Measurements from ENCODE around the gene STAP2.

Gene STAP2

GRCh38 chr19:4298810-4299550 is 39.6 kb downstream of the STAP2 start:
- TF ChIP-seq CTCF (IDR thresholded peaks at IDR 0.05; ENCODE audit: insufficient read depth, low read length, poor library complexity, severe bottlenecking): no peak
- H3K27me3 ChIP-seq (replicated peaks; ENCODE audit: control insufficient read depth, insufficient read depth, low read length): no peaks in the 10 kb centered on the region; the same call in 1 of the 2 replicates
- DNase-seq (ENCODE audit: extremely low read depth, insufficient read length): no peak
- no peaks in the 10 kb centered on the region for H3K36me3 ChIP-seq (ENCODE audit: control insufficient read depth, insufficient read depth, low read length)
- H3K4me3 ChIP-seq (replicated peaks; ENCODE audit: low read depth, low read length): no peak overlapping the region

GRCh38 chr19:4297901-4298809 is 40.5 kb downstream of the STAP2 start:
- DNase-seq (ENCODE audit: extremely low read depth, insufficient read length): no peak
- H3K27me3 ChIP-seq (replicated peaks; ENCODE audit: control insufficient read depth, insufficient read depth, low read length): no peaks in the 10 kb centered on the region; the same call in 1 of the 2 replicates
- H3K4me3 ChIP-seq (replicated peaks; ENCODE audit: low read depth, low read length): no peak overlapping the region
- H3K36me3 ChIP-seq (ENCODE audit: control insufficient read depth, insufficient read depth, low read length): no peaks in the 10 kb centered on the region
- TF ChIP-seq CTCF (IDR thresholded peaks at IDR 0.05; ENCODE audit: insufficient read depth, low read length, poor library complexity, severe bottlenecking): no peak

- H3K4me3 ChIP-seq (replicated peaks; ENCODE audit: low read depth, low read length): no peak overlapping the region
- TF ChIP-seq CTCF (IDR thresholded peaks at IDR 0.05; ENCODE audit: insufficient read depth, low read length, poor library complexity, severe bottlenecking): no peak
- no peaks in the 10 kb centered on the region for H3K36me3 ChIP-seq (ENCODE audit: control insufficient read depth, insufficient read depth, low read length)
- DNase-seq (ENCODE audit: extremely low read depth, insufficient read length): no peak
- H3K27me3 ChIP-seq (replicated peaks; ENCODE audit: control insufficient read depth, insufficient read depth, low read length): no peaks in the 10 kb centered on the region; the same call in 1 of the 2 replicates
These were observed 42.5 kb downstream of the STAP2 start for GRCh38 chr19:4295972-4296771.

- no peaks in the 10 kb centered on the region; the same call in 1 of the 2 replicates for H3K27me3 ChIP-seq (replicated peaks; ENCODE audit: control insufficient read depth, insufficient read depth, low read length)
- DNase-seq (ENCODE audit: extremely low read depth, insufficient read length): no peak
- H3K4me3 ChIP-seq (replicated peaks; ENCODE audit: low read depth, low read length): no peak overlapping the region
- no peak for TF ChIP-seq CTCF (IDR thresholded peaks at IDR 0.05; ENCODE audit: insufficient read depth, low read length, poor library complexity, severe bottlenecking)
- no peaks in the 10 kb centered on the region for H3K36me3 ChIP-seq (ENCODE audit: control insufficient read depth, insufficient read depth, low read length)
These were observed 44.2 kb downstream of the STAP2 start for GRCh38 chr19:4294389-4294788.

GRCh38 chr19:4292515-4292914 is 46.1 kb downstream of the STAP2 start:
- Histone ChIP-seq H3K27me3 (replicated peaks; ENCODE audit: control insufficient read depth, insufficient read depth, low read length) (no peaks in the 10 kb centered on the region; the same call in 1 of the 2 replicates), H3K36me3 (ENCODE audit: control insufficient read depth, insufficient read depth, low read length) (no peaks in the 10 kb centered on the region), H3K4me3 (replicated peaks; ENCODE audit: low read depth, low read length) (no peak overlapping the region)
- no peak for DNase-seq (ENCODE audit: extremely low read depth, insufficient read length)
- TF ChIP-seq CTCF (IDR thresholded peaks at IDR 0.05; ENCODE audit: insufficient read depth, low read length, poor library complexity, severe bottlenecking): no peak

Measured in GM06990 (cell line).